CD4-positive, alpha-beta T cell treated with Interleukin-6 at 100 ng/mL for 8 hours (primary cell): ENCODE results near the gene MYO1E.
"Not testable (repeated sequence)": the region's sequence is repeated elsewhere in the genome, so short reads cannot be mapped to it uniquely, and the experiment has no call there.

ENCODE experiments used
- DNase-seq: peaks from one replicate; pipeline ENCODE4 v3.0.0-alpha.2; 2020; ENCODE audit warnings: mixed read lengths, low spot score

MYO1E gene

DNA sequence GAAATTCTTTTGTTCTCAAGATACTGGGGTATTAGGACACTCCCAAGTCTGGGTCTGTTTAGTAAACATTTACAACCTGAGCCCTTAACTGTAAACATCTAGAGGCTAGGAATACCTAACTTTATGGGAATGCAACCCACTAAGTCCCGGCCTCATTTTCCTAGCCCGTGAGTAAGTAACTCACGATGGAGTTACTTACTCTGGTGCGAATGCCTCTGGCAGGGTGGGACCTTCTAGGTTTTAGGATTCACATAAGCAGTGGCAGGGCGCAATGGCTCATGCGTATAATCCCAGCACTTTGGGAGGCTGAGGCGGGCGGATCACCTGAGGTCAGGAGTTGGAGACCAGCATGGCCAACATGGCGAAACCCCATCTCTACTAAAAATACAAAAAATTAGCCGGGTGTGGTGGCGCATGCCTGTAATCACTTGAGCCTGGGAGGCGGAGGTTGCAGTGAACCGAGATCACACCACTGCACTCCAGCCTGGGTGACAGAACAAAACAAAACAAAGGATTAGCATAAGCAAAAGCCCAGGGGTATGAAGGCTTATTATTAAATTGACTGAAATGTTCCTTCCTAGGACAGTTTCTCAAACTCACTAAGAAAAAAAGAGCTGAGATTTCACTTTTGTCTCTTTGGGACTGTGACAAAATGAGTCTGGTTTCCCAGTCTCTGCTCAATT, 14.7 kb upstream of the MYO1E start:
- not testable (repeated sequence) for DNase-seq

DNA sequence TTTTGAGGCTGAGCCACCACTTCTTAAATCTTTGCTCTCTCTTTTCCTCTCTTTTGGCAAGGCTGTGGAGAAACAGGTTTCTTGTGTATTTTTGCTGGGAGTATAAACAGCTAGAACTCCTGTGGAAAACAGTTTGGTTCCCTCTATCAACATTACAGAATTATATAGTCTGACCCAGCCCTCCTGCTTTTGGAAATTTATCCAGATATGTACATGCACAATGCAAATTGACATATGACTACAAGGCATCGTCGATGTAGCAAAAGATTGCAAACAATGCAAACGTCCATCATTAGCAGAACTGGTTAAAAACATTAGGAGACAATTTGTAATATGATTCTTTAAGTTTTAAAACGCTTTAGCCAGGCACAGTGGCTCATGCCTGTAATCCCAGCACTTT, 12.5 kb upstream of the MYO1E start:
- DNase-seq: no peak

DNA sequence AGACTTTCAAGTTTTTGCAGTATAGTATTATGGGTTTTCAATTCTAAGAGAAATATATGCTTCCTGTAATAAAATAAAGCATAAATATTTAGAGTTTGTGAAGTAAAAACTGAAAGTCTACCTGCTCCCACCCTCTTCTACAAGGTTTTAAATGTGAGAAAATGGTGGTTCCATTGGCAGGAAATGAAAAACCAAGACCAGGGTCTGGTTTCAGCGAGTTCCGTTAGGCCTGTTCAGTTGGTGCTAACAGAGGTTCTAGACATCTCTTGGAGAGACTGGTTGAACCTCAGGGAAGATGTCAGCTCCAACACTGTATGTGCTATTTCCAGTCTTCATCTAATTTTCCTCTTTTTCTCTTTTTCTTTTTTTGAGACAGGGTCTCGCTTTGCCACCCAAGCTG, 11.8 kb upstream of the MYO1E start:
- no peak for DNase-seq

DNA sequence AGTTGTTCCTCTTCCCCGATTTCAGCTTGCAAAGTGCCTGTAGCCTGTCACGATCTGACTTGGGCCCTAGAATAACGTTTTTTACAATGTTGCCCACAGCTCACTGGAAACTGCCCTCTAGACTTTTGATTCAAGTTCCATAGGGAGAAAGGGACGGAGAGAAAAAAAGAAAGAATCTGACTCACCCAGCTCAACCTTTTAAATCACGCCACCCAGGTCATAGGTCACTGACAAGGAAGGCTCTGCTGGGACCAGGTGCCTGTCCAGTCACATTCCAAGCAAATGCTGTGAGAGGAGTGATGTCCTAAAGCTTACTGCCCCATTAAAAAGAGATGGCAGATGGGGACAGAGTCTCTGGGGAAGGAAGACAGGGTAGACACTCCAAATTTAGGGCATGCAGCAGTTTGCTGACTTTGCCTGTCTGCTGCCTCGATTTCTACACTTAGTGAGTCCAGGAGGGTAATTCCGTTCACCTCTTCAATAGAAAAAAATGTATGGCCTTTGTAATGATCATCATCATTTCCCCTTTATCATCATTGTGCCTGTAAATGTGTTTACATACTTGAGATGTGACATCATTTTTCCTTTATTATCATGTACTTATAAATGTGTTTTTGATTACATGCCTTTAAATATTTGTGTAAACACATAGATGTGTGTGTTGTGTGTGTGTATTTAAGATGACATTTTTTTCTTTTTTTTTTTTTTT, 8.4 kb upstream of the MYO1E start:
- no peak for DNase-seq

DNA sequence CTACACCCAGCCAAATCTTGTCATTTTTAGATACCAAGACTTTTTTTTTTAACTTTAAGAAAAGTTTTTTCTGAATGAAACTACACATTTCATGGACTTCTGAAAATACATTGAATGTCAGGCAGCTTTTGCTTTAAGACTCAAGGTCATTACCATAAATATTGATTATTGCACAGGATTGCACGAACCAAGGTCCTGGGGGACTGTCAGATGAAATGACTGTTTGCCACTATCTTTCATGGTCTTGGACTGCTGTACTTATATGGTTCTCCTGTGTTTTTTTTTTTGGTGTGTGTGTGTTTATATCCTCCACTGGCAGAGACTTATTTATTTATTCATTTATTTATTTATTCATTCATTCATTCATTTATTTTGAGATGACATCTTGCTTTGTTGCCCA, 6.9 kb upstream of the MYO1E start:
- DNase-seq: no peak

DNA sequence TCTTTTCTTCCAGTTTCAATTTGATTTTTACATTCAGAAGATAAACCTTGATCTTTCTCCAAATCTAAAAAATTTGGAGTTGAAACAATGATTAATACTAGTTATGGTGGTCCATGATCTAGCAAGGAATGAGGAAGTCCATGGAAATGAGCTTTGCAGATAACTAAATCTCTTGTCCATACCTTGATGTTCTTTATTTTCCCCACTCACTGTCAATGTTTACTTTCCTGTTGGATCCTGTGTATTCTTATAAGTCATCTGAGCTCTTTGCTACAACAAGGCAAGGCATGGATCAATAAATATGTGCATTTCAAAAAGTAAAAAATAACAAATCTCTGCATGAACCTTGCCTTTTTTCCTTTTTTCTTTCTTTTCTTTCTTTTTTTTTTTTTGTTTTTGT, 6.2 kb upstream of the MYO1E start:
- DNase-seq: no peak

DNA sequence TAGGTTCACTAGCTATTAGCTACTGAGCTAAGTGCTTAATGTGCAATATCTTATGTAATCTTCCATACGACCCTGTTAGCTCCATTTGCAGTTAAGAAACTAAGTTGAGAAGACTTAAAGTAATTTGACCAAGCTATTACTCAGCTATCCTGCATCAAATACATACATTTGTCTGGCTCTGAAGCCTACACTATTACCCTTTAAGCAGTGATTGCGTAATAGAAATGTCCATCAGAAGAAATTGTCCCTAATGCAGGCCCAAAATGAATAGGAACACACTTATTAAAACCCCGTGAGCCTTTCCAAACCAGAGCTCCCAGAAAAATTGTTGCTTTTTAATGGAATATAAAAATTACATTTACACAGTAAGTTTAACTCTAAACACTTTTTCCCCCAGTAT, 5.3 kb upstream of the MYO1E start:
- no peak for DNase-seq

DNA sequence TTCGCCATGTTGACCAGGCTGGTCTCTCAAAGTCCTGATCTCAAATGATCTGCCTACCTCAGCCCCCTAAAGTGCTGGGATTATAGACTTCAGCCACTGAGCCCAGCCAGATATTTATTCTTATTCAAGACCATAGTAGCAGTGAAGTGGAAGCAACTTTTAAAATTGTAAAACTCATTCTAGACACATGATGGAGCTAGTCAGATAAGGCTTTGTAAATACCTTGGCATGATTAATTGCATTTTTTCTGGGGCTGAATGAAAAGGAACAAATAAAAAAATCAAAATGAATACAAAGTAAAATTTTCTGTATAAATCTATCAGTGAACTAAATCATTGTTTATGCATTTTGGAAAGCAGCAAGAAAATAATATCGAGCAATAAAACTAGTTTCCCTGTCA, 4.1 kb upstream of the MYO1E start:
- DNase-seq: no peak

DNA sequence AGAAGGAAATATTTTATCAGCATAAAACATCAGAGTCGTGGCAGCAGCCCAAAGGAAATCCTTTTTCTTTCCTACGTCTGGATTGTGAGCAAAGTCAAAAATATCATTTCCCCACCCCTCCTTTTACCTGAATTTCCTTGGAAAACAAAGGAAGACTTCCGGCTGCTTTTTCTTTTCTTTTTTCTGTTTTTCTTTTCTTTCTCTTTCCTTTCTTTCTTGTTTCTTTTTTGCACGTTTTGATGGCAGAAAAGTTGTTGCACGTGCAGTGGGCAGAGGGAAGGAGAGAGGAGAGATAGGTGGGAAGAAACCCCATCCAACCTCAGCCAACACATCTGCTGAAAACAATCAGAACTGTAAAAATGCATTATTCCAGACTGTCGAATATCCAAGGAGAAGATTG, 544 bp upstream of the MYO1E start:
- no peak for DNase-seq

DNA sequence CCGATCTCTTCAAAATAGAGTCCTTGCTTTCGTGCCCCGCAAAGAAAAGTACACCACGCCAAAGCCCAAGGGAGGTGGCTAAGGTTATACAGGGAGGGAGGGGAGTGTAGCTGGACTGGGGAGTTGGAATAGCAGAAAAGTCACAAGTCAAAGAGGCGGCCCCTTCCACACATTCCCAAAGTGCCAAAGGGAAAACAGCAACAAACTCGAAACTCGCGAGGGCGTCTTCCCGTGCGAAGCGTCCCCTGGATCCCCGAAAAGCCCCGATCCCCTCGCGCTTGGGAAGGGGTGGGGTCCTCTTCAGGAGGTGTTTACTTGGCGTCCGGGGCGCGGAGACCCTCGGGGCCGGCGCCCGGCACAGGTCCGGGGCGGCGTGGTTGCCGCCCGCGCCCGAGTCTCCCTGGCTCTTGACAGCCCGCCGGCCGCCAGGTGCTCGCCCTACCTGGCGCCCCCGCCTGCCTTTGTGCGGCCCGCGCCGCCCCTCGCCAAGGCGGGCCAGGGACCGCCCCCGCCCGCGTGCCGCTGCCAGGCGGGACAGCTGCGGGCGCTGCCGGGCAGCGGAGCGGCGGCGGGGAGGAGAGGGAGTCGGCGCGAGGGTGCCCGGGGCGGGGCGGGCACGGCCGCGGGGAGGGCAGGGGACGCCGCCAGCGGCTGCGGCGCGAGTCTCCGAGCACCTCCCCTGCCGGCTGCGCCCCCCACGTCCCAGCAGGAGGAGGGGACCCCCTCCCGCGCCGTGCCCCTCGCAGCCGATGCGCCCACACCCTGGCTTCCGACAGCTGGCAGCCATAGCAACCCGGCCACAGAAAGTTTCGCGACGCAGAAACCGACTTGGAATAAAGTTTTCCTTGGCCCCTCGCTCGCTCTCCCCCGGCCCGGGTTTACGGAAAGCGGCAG, 966 bp downstream of the MYO1E start:
- DNase-seq: no peak

DNA sequence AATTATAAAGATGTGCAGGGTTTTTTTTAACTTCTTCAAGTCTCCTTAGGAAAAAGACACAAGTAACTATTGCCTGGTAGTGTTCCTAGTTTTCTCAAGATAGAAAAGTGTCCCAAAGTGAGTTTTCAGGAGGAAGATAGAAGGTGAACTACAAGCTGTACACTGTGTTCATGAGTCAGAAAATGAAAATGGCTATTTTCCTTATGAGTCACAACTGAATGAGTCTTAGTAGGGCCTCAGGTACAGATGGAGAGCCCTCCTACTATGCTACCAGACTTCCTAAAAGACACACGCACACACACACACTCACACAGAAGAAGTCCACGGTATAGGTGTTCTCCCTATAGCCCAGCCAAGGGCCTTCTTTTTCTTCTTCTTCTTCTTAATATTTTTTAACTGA, 3.1 kb downstream of the MYO1E start:
- DNase-seq: no peak

DNA sequence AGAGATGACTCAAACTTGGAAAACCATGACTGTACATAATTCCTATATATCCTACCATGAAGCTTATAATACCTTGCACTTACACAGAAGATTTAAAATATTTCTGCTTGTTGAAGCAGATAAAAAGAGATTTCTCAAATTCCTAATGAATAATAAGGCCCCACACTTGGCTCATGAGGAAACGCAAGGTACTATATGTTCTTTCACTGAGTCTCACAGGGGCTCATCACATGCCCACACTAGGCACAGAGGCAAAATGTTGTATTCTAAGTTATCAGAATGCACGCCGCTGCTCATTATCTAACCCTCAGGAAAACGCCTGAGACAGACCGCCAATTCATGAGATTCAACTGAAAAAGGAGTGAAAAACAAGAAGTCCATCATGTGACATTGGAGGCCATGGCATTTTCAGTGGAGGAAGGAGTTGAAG, 5.6 kb downstream of the MYO1E start:
- DNase-seq: no peak

DNA sequence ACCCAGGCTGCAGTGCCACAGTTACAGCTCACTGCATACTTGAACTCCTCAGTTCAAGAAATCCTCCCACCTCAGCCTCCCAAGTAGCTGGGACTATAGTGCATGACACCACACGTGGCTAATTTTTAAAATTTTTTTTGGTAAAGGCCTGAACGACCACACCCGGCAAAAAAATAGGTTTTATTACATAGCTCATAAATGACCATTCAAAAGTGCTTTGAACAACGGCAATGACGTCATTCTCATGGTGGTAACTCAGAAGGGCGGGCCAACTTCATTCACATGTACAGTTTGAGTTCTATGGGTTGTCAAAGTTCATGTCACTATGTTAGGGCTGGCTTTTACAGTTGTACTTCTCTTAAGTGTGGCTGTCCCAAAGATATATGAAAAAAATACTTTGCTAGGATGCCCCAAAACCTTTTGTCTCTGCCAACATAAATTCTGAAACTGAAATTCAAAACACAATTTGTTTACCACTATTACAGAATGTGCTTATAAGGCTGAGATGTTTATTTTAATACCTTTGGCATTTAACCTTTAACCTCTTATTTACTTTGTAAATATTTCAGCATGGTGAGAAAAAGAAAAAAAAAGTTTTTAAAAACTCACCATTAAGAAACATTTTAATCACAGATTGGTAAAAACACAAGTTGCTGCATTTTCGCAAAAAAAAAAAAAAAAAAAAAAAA, 6.2 kb downstream of the MYO1E start:
- no peak for DNase-seq

DNA sequence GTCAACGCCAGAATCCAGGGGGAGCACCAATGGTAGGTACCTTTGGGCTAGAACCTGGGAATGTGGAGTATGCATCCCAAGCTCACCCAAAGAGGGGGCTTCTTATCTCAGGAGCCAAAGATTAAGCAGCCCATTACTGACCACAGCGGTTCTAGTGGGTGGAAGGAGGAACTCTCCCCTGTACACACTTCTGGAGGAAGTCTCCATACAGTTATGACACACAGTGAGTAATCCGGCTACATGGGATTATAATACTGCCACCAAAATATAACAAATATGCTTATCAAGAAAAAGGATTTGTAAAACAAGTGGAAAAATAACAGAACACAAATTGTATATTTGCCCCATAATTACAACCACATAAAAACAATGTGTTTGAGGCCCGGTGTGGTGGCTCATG, 8.4 kb downstream of the MYO1E start:
- no peak for DNase-seq

DNA sequence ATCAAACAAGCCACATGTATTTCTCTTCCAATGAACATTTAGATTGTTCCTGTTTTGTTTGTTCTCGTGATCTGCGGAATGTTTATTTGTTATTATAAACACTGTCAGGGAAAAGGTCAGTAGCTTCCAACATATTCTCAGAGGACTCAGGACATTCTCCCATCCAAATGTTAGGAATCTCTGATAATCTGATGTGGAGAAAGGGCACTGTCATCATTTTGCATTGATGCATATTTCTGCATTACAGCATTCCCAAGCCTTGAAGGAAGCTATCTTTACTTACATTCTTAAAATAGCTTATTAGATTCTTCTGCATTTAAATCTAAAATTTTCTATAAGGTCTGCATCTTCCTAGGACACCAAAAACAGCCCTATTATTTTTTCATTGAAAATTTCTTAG, 10.3 kb downstream of the MYO1E start:
- no peak for DNase-seq

DNA sequence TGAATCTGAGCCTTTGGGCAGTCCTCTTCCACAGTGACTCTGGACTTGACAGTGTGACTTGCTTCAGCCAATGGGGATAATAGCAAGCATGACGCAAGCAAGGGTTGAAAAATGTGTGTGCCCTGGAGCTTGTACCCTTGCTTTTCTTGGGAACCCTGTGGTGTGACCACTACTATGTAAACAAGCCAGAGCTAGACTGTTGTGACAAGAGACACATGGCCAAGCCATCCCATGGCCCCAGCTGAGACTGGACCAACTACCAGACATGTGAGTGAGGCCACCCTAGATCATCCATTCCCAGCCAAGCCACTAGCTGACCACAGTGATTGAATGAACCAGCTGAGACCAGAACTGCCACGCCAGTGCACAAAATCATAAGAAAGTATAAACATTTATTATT, 11.8 kb downstream of the MYO1E start:
- DNase-seq: no peak

DNA sequence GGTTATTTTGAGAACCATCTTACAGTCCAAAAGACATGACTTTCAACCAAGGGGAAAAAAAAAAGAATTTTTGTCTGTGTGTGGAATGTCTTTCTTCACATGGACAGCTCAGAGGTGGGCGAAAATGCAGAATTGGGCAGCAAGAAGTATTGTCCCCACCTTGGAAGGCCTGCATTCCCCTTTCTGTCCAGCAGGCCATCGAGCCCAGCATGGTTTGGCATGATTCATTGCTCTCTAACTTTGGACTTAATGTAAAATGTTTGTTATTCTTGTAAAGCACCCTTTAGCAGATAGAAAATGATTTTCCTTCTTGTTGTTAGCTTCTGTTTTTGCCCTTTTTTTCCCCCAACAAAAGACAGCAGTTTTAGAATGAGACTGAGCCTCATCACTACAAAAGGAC, 12.4 kb downstream of the MYO1E start:
- no peak for DNase-seq

DNA sequence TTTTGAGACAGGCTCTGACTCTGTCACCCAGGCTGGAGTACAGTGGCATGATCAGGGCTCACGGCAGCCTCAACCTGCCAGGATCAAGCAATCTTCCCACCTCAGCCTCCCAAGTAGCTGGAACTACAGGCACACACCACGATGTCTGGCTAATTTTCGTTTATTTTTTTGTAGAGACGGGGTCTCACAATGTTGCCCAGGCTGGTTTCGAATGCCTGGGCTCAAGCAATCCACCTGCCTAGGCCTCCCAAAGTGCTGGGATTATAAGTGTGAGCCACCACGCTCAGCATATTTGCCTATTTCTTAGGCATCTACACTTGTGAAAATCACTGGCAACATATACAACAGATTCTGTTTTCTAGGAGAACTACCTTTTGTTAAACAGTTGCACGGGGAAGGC, 16.9 kb downstream of the MYO1E start:
- no peak for DNase-seq

DNA sequence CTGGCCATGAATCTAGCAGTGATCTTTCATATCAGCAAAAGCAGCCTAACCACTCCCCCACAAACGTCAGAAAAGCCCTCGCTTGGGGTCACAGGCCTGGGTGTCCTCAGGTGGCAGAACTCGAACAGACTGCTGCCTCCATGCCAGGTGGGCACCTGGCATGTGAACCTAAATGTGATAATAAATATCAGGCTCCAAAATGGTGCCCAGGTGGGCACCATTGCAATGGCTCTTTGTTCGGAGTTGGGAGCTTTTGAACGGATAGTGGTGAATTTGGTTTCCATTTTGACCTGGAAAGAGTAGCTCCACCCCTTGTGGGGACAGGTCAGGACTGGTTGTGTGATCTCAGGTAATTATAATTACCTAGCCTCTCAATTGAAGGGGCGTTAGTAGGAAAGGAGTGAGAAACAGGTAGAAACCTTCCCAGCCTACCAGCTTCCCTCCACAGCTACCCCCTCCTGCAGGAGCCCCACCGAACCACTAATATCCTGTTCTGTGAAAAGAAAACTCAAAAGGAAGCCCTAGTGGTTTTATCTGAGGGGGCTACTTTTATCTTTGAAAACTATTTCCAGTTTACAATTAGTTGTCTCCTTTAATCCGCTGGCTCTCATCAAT, 18.1 kb downstream of the MYO1E start:
- DNase-seq: no peak

DNA sequence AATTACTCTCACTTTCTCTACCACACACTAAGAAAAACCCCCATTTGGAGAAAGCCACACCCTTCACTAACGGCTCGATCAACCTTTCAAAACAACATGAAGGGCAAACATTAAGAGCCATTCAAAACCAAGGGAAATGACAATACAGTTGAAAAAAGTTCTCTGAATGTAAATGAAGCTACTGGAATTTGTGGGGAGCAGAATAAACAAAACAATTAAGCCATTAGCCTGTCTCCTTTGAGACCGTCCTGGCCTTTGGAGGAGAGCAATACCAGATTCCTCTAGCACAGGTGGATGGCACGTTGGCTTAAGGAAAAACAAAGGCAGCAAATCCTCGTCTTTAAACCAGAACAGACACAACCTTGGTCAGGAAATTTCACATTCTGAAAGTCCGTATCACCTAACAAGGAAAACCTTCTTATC, 18.7 kb downstream of the MYO1E start:
- no peak for DNase-seq

DNA sequence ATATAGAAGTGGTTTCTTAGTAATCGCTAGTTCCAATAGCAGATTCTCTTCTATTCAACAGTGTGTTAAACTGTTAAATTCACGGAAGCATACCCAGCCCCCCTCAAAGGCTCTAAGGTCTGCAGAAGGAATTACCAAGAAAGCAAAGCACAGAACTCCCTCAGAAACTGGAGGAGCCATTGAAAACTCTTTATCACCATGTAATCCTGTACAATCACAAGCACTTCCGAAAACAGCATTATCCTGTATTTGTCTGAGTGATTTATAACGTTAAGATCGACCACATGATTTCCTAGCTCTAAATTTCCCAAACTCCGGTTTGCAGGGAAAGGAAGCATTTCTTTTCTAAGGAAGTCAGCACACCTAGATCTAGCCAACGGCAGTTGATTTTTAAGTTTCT, 20.0 kb downstream of the MYO1E start:
- no peak for DNase-seq

DNA sequence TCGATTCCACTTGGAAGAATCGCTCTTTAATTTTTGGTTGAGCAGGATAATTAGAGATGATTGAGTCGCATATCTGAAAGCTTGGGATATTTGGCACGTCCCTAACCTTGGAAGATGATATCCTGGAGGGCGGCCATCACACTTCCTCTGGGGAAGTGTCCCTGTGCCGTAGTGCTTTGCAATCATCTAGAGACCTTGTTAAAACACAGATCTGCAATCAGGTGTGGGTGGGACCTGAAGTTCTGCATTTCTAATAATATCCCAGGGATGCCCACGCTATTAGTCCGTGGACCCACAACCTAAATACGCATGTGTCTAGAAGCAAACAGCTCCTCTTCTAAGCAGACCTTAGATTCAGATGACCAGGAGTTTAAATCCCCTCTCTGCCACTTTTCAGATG, 20.5 kb downstream of the MYO1E start:
- no peak for DNase-seq
